ENCODE measurements around the gene RFNG.

The RFNG gene

DNA sequence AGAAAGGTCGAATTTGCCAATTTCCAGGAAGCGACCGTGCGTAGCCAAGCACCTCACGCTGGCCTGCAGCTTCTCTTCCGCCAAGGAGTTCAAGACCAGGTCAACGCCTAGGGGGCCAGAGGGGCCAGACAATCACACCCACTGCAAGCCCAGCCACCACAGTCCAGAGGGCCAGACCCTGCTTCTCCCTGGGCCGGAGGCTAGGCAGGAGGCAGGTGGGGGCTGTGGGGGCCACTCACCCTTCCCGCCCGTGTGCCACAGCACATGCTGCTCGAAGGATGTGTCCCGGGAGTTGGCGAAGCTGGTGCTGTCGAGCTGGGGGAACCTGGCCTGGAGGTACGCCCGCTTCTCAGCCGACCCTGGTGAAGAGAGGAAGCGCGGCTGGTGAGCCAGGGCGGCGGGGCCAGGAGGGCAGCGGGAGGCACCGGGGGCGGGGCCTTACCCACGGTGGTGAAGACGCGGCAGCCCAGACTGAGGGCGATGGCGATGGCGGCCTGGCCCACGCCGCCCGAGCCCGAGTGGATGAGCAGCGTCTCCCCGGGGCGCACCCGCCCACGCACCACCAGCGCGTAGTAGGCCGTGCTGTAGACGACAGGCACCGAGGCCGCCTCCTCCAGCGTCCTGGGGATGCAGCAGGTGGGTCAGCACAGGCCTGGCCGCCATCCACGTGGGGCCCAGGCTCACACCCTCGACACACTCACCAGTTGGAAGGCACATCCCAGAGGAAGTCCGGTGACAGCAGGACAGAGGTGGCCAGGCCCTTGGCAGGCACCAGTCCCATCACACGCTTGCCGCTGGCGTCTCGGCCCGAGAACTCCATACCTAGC, 32.1 kb upstream of the RFNG start:
- H3K27ac Mint-ChIP-seq: no peak overlapping the region
- no peak overlapping the region for H3K4me3 Mint-ChIP-seq
- H3K4me1 Mint-ChIP-seq: no peaks in the 10 kb centered on the region
- H3K27me3 Mint-ChIP-seq (ENCODE audit: low read depth, poor library complexity): no peaks in the 10 kb centered on the region
- TF ChIP-seq, protein P1, sequence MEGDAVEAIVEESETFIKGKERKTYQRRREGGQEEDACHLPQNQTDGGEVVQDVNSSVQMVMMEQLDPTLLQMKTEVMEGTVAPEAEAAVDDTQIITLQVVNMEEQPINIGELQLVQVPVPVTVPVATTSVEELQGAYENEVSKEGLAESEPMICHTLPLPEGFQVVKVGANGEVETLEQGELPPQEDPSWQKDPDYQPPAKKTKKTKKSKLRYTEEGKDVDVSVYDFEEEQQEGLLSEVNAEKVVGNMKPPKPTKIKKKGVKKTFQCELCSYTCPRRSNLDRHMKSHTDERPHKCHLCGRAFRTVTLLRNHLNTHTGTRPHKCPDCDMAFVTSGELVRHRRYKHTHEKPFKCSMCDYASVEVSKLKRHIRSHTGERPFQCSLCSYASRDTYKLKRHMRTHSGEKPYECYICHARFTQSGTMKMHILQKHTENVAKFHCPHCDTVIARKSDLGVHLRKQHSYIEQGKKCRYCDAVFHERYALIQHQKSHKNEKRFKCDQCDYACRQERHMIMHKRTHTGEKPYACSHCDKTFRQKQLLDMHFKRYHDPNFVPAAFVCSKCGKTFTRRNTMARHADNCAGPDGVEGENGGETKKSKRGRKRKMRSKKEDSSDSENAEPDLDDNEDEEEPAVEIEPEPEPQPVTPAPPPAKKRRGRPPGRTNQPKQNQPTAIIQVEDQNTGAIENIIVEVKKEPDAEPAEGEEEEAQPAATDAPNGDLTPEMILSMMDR (IDR thresholded peaks at IDR 0.05): no peak
- DNase-seq: no peak
- no peaks in the 10 kb centered on the region for H3K9me3 Mint-ChIP-seq
- H3K36me3 Mint-ChIP-seq (ENCODE audit: low read depth): no peaks in the 10 kb centered on the region

DNA sequence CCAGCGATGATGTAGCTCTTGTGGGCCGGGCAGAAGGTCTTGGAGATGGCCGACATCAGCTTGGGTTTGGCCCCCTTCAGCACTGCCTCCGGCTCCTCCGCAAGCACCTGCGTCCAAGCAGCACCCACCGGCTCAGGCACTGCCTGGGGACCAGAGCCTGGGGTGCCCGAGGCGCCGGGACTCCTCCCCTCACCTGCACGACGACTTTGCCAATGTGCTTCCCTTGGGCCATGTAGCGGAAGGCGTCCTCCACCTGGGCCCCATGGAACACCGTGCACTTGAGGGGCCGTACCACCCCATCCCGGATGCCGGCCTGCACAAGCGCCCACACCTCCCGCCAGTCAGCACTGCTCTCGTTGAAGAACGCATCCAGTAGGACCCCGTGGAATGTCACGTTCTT, 31.4 kb upstream of the RFNG start:
- H3K9me3 Mint-ChIP-seq: no peaks in the 10 kb centered on the region
- no peak overlapping the region for H3K4me3 Mint-ChIP-seq
- no peak overlapping the region for H3K27ac Mint-ChIP-seq
- no peak for DNase-seq
- peaks cover 4% of the 10 kb centered on the region for H3K4me1 Mint-ChIP-seq
- TF ChIP-seq, protein P1 (IDR thresholded peaks at IDR 0.05): no peak
- peaks cover 4% of the 10 kb centered on the region for H3K36me3 Mint-ChIP-seq (ENCODE audit: low read depth)
- peaks cover 2% of the 10 kb centered on the region for H3K27me3 Mint-ChIP-seq (ENCODE audit: low read depth, poor library complexity)

DNA sequence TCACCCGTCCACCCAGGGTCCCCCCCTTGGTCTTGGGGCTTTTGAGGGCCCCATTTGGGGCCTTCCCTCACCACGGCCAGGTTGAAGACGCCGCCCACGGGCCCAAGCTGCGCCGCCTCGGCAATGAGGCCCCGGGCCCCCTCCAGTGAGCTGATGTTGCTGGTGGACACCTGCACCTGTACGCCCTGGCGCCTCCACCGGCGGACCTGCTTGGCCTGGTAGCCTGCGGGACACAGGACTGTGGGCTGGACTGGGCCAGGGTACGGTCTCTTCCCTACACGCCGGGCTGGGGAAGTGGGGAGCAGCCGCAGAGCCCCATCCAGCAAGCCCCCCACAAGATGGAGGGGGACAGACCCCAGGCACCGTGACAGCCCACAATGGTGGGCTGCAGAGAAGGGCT, 30.8 kb upstream of the RFNG start:
- peaks cover 6% of the 10 kb centered on the region for H3K4me1 Mint-ChIP-seq
- H3K9me3 Mint-ChIP-seq: no peaks in the 10 kb centered on the region

DNA sequence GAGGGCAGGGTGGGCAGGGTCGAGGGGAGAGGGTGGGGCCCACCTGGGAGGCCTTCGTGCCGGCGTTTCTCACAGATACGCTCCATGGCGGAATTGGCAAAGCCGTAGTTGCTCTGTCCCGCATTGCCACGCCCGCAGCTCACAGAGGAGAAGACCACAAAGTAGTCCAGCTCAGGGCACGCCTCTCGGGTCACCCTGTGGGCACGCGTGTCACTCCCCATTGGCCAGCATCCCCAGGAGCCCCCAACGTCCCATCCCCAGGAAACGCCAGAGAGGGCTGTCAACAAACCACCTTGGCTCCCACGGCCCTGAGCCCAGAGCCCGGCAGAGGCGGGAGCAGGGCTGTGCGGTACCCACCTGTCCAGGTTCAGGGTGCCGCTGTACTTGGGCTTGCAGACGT, 30.4 kb upstream of the RFNG start:
- Mint-ChIP-seq H3K36me3 (ENCODE audit: low read depth) (peaks cover 5% of the 10 kb centered on the region), H3K4me1 (peaks cover 7% of the 10 kb centered on the region), H3K27me3 (ENCODE audit: low read depth, poor library complexity) (peaks cover 3% of the 10 kb centered on the region), H3K27ac (no peak overlapping the region), H3K4me3 (no peak overlapping the region), H3K9me3 (no peaks in the 10 kb centered on the region)
- TF ChIP-seq, protein P1 (IDR thresholded peaks at IDR 0.05): no peak
- no peak for DNase-seq

More for the DNA sequence above, 30.8 kb upstream of the RFNG start:
- DNase-seq: no peak
- TF ChIP-seq, protein P1 (IDR thresholded peaks at IDR 0.05): no peak
- Mint-ChIP-seq H3K4me3 (no peak overlapping the region), H3K36me3 (ENCODE audit: low read depth) (peaks cover 5% of the 10 kb centered on the region), H3K27me3 (ENCODE audit: low read depth, poor library complexity) (peaks cover 3% of the 10 kb centered on the region), H3K27ac (no peak overlapping the region)

DNA sequence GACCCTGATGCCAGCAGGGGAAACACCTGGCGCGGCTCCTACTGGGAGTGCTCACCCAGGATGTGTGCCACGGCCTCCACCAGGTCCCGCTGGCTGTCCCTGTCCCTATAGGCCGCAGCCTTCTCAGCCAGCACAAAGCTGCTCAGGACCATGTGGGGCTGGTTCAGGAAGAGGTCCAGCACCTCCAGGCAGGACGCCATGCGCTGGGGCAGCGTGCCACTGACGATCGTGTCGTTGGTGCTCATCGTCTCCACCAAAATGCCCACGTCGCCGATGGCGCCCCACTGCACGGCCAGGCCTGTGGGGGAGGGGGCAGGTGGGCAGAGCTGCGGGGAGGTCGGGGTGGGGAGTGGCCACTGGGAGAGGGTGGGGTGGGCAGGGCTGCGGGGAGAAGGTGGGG, 29.9 kb upstream of the RFNG start:
- Mint-ChIP-seq H3K27me3 (ENCODE audit: low read depth, poor library complexity) (peaks cover 3% of the 10 kb centered on the region), H3K9me3 (no peaks in the 10 kb centered on the region), H3K27ac (no peak overlapping the region), H3K36me3 (ENCODE audit: low read depth) (peaks cover 5% of the 10 kb centered on the region), H3K4me3 (no peak overlapping the region), H3K4me1 (peaks cover 11% of the 10 kb centered on the region)
- no peak for DNase-seq
- TF ChIP-seq, protein P1 (IDR thresholded peaks at IDR 0.05): no peak

Data from nephron progenitor cell (in vitro differentiated cells).